ENCODE data around the gene DMPK. TPM values are rescaled to one million over a fixed set of nuclear protein-coding genes. Genes with fewer than 3 reads are reported as not detected.

DMPK gene
- total and polyA plus RNA-seq, 9 of the 15 experiments (the other 6 are each of a cell fraction or from before 2014, with no cell fraction given), result 0.24 to 31.3 (median 7.3) TPM

DNA sequence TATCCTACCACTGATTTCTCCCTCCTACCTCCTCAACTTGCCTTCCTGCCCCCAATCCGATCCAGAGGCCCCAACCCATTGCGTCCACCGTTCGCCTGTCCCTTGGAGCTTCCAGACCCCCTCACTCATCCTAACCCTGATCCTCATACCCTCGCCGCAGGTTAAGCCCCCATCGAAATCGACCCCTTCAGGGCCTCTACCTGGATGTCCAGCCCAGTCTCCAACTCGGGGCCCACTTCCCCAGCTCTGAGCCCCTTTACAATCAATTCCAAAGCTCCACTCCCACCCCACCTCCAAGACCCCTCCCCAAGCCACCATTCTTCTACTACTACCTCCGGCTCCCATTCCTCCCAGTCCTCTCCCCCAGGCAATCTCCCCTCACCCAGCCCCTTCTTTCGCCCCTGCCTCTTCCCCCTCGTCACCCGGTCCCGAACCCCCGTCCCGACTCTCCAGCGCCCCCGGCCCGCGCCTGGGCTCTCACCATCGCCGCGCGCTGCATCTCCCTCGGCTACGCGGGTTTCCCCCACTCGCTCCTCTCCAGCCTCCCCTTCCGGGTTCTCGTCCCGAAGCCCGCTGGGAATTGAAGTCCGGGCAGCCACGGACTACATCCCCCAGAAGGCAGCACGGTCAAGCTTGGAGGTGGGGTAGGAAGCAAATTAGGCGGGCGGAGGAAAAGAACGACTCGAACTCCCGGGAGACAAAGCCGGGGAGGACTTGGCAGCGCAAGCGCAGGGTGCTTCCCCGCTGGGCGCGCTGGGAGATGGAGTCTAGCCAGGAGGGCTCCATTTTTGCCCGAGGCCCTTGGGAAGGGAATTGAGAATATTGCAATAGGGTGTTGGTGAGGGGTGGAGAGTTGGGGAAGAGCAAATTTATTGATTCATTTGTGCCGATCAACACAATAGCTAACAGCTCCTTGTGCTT is 51.7 kb downstream of the DMPK start, which contains the start of gene FBXO46 (continued):
- TF ChIP-seq, protein P1, sequence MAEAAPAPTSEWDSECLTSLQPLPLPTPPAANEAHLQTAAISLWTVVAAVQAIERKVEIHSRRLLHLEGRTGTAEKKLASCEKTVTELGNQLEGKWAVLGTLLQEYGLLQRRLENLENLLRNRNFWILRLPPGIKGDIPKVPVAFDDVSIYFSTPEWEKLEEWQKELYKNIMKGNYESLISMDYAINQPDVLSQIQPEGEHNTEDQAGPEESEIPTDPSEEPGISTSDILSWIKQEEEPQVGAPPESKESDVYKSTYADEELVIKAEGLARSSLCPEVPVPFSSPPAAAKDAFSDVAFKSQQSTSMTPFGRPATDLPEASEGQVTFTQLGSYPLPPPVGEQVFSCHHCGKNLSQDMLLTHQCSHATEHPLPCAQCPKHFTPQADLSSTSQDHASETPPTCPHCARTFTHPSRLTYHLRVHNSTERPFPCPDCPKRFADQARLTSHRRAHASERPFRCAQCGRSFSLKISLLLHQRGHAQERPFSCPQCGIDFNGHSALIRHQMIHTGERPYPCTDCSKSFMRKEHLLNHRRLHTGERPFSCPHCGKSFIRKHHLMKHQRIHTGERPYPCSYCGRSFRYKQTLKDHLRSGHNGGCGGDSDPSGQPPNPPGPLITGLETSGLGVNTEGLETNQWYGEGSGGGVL (CRISPR knock-in tag; IDR thresholded peaks at IDR 0.05), result no peak
- TF ChIP-seq, protein P2, sequence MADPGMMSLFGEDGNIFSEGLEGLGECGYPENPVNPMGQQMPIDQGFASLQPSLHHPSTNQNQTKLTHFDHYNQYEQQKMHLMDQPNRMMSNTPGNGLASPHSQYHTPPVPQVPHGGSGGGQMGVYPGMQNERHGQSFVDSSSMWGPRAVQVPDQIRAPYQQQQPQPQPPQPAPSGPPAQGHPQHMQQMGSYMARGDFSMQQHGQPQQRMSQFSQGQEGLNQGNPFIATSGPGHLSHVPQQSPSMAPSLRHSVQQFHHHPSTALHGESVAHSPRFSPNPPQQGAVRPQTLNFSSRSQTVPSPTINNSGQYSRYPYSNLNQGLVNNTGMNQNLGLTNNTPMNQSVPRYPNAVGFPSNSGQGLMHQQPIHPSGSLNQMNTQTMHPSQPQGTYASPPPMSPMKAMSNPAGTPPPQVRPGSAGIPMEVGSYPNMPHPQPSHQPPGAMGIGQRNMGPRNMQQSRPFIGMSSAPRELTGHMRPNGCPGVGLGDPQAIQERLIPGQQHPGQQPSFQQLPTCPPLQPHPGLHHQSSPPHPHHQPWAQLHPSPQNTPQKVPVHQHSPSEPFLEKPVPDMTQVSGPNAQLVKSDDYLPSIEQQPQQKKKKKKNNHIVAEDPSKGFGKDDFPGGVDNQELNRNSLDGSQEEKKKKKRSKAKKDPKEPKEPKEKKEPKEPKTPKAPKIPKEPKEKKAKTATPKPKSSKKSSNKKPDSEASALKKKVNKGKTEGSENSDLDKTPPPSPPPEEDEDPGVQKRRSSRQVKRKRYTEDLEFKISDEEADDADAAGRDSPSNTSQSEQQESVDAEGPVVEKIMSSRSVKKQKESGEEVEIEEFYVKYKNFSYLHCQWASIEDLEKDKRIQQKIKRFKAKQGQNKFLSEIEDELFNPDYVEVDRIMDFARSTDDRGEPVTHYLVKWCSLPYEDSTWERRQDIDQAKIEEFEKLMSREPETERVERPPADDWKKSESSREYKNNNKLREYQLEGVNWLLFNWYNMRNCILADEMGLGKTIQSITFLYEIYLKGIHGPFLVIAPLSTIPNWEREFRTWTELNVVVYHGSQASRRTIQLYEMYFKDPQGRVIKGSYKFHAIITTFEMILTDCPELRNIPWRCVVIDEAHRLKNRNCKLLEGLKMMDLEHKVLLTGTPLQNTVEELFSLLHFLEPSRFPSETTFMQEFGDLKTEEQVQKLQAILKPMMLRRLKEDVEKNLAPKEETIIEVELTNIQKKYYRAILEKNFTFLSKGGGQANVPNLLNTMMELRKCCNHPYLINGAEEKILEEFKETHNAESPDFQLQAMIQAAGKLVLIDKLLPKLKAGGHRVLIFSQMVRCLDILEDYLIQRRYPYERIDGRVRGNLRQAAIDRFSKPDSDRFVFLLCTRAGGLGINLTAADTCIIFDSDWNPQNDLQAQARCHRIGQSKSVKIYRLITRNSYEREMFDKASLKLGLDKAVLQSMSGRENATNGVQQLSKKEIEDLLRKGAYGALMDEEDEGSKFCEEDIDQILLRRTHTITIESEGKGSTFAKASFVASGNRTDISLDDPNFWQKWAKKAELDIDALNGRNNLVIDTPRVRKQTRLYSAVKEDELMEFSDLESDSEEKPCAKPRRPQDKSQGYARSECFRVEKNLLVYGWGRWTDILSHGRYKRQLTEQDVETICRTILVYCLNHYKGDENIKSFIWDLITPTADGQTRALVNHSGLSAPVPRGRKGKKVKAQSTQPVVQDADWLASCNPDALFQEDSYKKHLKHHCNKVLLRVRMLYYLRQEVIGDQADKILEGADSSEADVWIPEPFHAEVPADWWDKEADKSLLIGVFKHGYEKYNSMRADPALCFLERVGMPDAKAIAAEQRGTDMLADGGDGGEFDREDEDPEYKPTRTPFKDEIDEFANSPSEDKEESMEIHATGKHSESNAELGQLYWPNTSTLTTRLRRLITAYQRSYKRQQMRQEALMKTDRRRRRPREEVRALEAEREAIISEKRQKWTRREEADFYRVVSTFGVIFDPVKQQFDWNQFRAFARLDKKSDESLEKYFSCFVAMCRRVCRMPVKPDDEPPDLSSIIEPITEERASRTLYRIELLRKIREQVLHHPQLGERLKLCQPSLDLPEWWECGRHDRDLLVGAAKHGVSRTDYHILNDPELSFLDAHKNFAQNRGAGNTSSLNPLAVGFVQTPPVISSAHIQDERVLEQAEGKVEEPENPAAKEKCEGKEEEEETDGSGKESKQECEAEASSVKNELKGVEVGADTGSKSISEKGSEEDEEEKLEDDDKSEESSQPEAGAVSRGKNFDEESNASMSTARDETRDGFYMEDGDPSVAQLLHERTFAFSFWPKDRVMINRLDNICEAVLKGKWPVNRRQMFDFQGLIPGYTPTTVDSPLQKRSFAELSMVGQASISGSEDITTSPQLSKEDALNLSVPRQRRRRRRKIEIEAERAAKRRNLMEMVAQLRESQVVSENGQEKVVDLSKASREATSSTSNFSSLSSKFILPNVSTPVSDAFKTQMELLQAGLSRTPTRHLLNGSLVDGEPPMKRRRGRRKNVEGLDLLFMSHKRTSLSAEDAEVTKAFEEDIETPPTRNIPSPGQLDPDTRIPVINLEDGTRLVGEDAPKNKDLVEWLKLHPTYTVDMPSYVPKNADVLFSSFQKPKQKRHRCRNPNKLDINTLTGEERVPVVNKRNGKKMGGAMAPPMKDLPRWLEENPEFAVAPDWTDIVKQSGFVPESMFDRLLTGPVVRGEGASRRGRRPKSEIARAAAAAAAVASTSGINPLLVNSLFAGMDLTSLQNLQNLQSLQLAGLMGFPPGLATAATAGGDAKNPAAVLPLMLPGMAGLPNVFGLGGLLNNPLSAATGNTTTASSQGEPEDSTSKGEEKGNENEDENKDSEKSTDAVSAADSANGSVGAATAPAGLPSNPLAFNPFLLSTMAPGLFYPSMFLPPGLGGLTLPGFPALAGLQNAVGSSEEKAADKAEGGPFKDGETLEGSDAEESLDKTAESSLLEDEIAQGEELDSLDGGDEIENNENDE (IDR thresholded peaks at IDR 0.05; ENCODE audit: low read depth, low read length), result no peak
- peak; percentile 86 for TF ChIP-seq POLR2AphosphoS5 (IDR thresholded peaks at IDR 0.05; ENCODE audit: control insufficient read depth, insufficient read depth, low read depth, low read length)

Data from K562 (cell line).